ENCODE data around the gene CCDC160. TPM values are rescaled to one million over a fixed set of nuclear protein-coding genes. Genes with fewer than 3 reads are reported as not detected.

The CCDC160 gene
- total and polyA plus RNA-seq, 2 experiments from 2014 or later = 10.2 to 19.0 TPM

DNA sequence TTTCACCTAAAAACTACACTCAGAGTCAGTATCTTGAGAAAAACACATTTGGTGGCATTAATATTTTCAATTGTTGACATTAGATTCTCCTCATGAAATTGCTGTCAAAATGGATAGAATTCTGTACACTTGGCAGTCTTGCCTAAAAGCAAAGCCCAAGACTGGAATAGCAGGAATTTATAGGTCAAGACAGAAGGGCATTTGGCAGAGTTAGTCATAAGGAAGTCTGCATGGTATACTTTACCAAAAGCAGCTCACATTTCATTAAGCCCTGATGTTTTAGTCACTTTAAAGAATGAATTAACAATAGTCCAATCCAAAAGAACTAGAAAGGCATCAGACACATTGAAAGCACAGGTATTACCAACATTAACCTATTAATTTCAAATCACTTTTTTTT, 7.1 kb downstream of the CCDC160 start:
- no peaks in the 10 kb centered on the region for H3K9me3 ChIP-seq (ENCODE audit: low read depth)
- H3K4me1 ChIP-seq (ENCODE audit: low read depth) = peaks cover 12% of the 10 kb centered on the region
- H3K4me3 ChIP-seq = no peak overlapping the region
- H3K36me3 ChIP-seq = peaks cover 9% of the 10 kb centered on the region
- DNase-seq (ENCODE audit: low read depth in 1 of 2, low spot score in 1 of 2) = peak in 1 of 2 donors; percentile 6
- H3K27ac ChIP-seq = no peak overlapping the region
- H3K27me3 ChIP-seq = no peaks in the 10 kb centered on the region
- TF ChIP-seq, protein P1, sequence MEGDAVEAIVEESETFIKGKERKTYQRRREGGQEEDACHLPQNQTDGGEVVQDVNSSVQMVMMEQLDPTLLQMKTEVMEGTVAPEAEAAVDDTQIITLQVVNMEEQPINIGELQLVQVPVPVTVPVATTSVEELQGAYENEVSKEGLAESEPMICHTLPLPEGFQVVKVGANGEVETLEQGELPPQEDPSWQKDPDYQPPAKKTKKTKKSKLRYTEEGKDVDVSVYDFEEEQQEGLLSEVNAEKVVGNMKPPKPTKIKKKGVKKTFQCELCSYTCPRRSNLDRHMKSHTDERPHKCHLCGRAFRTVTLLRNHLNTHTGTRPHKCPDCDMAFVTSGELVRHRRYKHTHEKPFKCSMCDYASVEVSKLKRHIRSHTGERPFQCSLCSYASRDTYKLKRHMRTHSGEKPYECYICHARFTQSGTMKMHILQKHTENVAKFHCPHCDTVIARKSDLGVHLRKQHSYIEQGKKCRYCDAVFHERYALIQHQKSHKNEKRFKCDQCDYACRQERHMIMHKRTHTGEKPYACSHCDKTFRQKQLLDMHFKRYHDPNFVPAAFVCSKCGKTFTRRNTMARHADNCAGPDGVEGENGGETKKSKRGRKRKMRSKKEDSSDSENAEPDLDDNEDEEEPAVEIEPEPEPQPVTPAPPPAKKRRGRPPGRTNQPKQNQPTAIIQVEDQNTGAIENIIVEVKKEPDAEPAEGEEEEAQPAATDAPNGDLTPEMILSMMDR (IDR thresholded peaks at IDR 0.05; ENCODE audit: low read depth, low read length) = no peak

GRCh38 chrX:134246282-134246681, 9.3 kb downstream of the CCDC160 start:
- TF ChIP-seq, protein P1 (IDR thresholded peaks at IDR 0.05; ENCODE audit: low read depth, low read length) = no peak
- H3K36me3 ChIP-seq = peaks cover 9% of the 10 kb centered on the region
- H3K4me3 ChIP-seq = no peak overlapping the region
- no peaks in the 10 kb centered on the region for H3K9me3 ChIP-seq (ENCODE audit: low read depth)
- H3K27me3 ChIP-seq = no peaks in the 10 kb centered on the region
- peak in 1 of 2 donors; percentile 2 for DNase-seq (ENCODE audit: low read depth in 1 of 2, low spot score in 1 of 2)
- H3K27ac ChIP-seq = no peak overlapping the region
- no peaks in the 10 kb centered on the region for H3K4me1 ChIP-seq (ENCODE audit: low read depth)

GRCh38 chrX:134247492-134247891, 10.5 kb downstream of the CCDC160 start:
- Histone ChIP-seq H3K4me1 (ENCODE audit: low read depth) (no peaks in the 10 kb centered on the region), H3K4me3 (no peak overlapping the region), H3K27ac (no peak overlapping the region), H3K36me3 (peaks cover 9% of the 10 kb centered on the region), H3K9me3 (ENCODE audit: low read depth) (no peaks in the 10 kb centered on the region), H3K27me3 (no peaks in the 10 kb centered on the region)
- DNase-seq (ENCODE audit: low read depth in 1 of 2, low spot score in 1 of 2) = no peak
- TF ChIP-seq, protein P1 (IDR thresholded peaks at IDR 0.05; ENCODE audit: low read depth, low read length) = no peak

DNA sequence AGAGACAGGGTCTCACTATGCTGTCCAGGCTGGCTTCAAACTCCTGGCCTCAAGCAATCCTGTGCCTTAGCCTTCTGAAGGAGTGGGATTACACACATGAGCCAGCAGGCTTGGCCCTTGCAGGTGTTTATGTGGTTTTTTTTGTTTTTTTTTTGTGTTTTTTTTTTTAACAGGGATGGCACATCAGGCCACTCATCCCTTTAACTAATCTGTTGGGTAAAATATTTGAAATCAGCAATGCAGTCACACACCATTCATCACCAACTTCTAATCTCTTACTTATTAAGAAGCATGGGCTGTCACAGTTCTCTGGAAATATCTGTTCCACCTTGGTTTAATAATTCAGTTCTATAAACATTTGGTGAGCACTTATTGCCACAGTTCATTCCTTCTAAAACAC, 12.3 kb downstream of the CCDC160 start:
- TF ChIP-seq, protein P1 (IDR thresholded peaks at IDR 0.05; ENCODE audit: low read depth, low read length) = no peak
- Histone ChIP-seq H3K36me3 (peaks cover 9% of the 10 kb centered on the region), H3K27me3 (no peaks in the 10 kb centered on the region), H3K4me3 (no peak overlapping the region), H3K27ac (no peak overlapping the region), H3K9me3 (ENCODE audit: low read depth) (no peaks in the 10 kb centered on the region), H3K4me1 (ENCODE audit: low read depth) (no peaks in the 10 kb centered on the region)
- DNase-seq (ENCODE audit: low read depth in 1 of 2, low spot score in 1 of 2) = no peak

- Histone ChIP-seq H3K4me1 (ENCODE audit: low read depth) (no peaks in the 10 kb centered on the region), H3K4me3 (no peak overlapping the region), H3K9me3 (ENCODE audit: low read depth) (no peaks in the 10 kb centered on the region), H3K36me3 (no peaks in the 10 kb centered on the region), H3K27me3 (no peaks in the 10 kb centered on the region), H3K27ac (no peak overlapping the region)
- TF ChIP-seq, protein P1 (IDR thresholded peaks at IDR 0.05; ENCODE audit: low read depth, low read length) = no peak
- DNase-seq (ENCODE audit: low read depth in 1 of 2, low spot score in 1 of 2) = no peak
Measured at GRCh38 chrX:134251241-134251640, 14.3 kb downstream of the CCDC160 start.

- H3K27ac ChIP-seq = no peak overlapping the region
- TF ChIP-seq, protein P1 (IDR thresholded peaks at IDR 0.05; ENCODE audit: low read depth, low read length) = no peak
- H3K36me3 ChIP-seq = no peaks in the 10 kb centered on the region
- no peak for DNase-seq (ENCODE audit: low read depth in 1 of 2, low spot score in 1 of 2)
- no peaks in the 10 kb centered on the region for H3K9me3 ChIP-seq (ENCODE audit: low read depth)
- H3K4me1 ChIP-seq (ENCODE audit: low read depth) = no peaks in the 10 kb centered on the region
- H3K4me3 ChIP-seq = no peak overlapping the region
- H3K27me3 ChIP-seq = no peaks in the 10 kb centered on the region
Measured at GRCh38 chrX:134254511-134254910, 17.5 kb downstream of the CCDC160 start.
